Panc1 (cell line): ENCODE data around the gene NFE2L1. TPM values are rescaled to one million over a fixed set of nuclear protein-coding genes. Genes with fewer than 3 reads are reported as not detected.
"Not testable (repeated sequence)": the region's sequence is repeated elsewhere in the genome, so short reads cannot be mapped to it uniquely, and the experiment has no call there.

Experiments
- ATAC-seq: fragments of 200-7000 bp; cut with Tn5 transposase; 2 replicates; pipeline ENCODE4 v1.9.1; 2020; ENCODE audit warnings: mild to moderate bottlenecking, moderate library complexity
- BruUV-seq: library from RNA; stranded (reverse); fragments of 400-500 nt; replicated peaks from 2 replicates; lab custom pipeline; 2021; lab: Mats Ljungman, UMichigan
- CTCF ChIA-PET: fragments of 300-600 bp; sonication (Branson Sonifier 250); formaldehyde crosslinking; loops from one replicate; lab custom pipeline; 2022; ENCODE audit warnings: antibody characterized with exemption; lab: Charles Lee
- POLR2A ChIA-PET: fragments of 300-600 bp; sonication (Branson Sonifier 250); formaldehyde crosslinking; loops from one replicate; lab custom pipeline; 2022; ENCODE audit warnings: antibody characterized with exemption; lab: Charles Lee
- DNase-seq: peaks from one replicate; pipeline ENCODE4 v3.0.0-alpha.2; 2010; ENCODE audit warnings: low read depth, low spot score
- H3K27ac ChIP-seq: 2 replicates; pipeline ENCODE4 v1.5.1; 2011; ENCODE audit warnings: mild to moderate bottlenecking, low read length, inconsistent platforms
- H3K27me3 ChIP-seq: fragments of 200-500 bp; sonication (Bioruptor generic); 2 replicates; pipeline ENCODE4 v1.6.0; 2014; ENCODE audit warnings: low read length, inconsistent platforms; ENCODE audit not compliant: control insufficient read depth, insufficient read depth
- H3K36me3 ChIP-seq: fragments of 200-500 bp; sonication (Bioruptor generic); 2 replicates; pipeline ENCODE4 v1.5.1; 2014; ENCODE audit warnings: inconsistent platforms, mild to moderate bottlenecking, low read length, moderate library complexity; ENCODE audit not compliant: control insufficient read depth, insufficient read depth
- H3K4me1 ChIP-seq: 2 replicates; pipeline ENCODE4 v1.5.1; 2011; ENCODE audit warnings: inconsistent platforms, mild to moderate bottlenecking, low read length, moderate library complexity; ENCODE audit not compliant: control insufficient read depth, insufficient read depth
- H3K4me3 ChIP-seq, 2 experiments: 2 replicates each; pipeline ENCODE4 v1.5.1; 2011 to 2012; ENCODE audit warnings: low read depth in 2 of 2, low read length in 2 of 2, mild to moderate bottlenecking in 2 of 2, inconsistent platforms in 1 of 2, moderate library complexity in 1 of 2
- H3K9me3 ChIP-seq: fragments of 200-500 bp; sonication (Bioruptor generic); 2 replicates; pipeline ENCODE4 v1.5.1; 2014; ENCODE audit warnings: low read depth, mild to moderate bottlenecking, inconsistent platforms, low read length, moderate library complexity; ENCODE audit not compliant: control insufficient read depth, insufficient read depth
- CTCF ChIP-seq: fragments of 450-650 bp; IDR thresholded peaks from 2 replicates; pipeline ENCODE4 v1.5.1; 2017; ENCODE audit warnings: mild to moderate bottlenecking
- POLR2AphosphoS5 ChIP-seq: IDR thresholded peaks from 2 replicates; pipeline ENCODE4 v1.6.1; 2012; ENCODE audit warnings: mild to moderate bottlenecking, low read depth, low read length, moderate library complexity
- REST ChIP-seq, 2 experiments: IDR thresholded peaks; 2 replicates each; pipeline ENCODE4 v1.6.1; 2011 to 2012; ENCODE audit warnings: low read depth in 2 of 2, control low read depth in 1 of 2, low read length in 1 of 2, mild to moderate bottlenecking in 1 of 2, moderate library complexity in 1 of 2; ENCODE audit not compliant: insufficient read depth in 1 of 2
- SIN3A ChIP-seq: IDR thresholded peaks from 2 replicates; pipeline ENCODE4 v1.6.1; 2012; ENCODE audit warnings: low read depth, mild to moderate bottlenecking, low read length, moderate library complexity, borderline replicate concordance; ENCODE audit not compliant: insufficient read depth
- TCF7L2 ChIP-seq: IDR thresholded peaks from 2 replicates; pipeline ENCODE4 v1.6.1; 2011; ENCODE audit warnings: mild to moderate bottlenecking, low read depth, low read length, inconsistent platforms
- in situ Hi-C: cut with HindIII; loops from 2 replicates; pipeline ENCODE4 v1.10.0; 2016; ENCODE audit warnings: low sequenced_read_pairs, low pct_unique_long_range_greater_than_20kb
- intact Hi-C: fragments of 100-400 bp; cut with micrococcal nuclease; formaldehyde crosslinking; loops from one replicate; pipeline ENCODE4 v1.10.0; 2022; ENCODE audit not compliant: unreplicated experiment
- total RNA-seq: library from RNA; stranded (reverse); gene quantifications from one replicate; pipeline ENCODE4 v1.2.1, GENCODE V29; 2021; ENCODE audit not compliant: unreplicated experiment

NFE2L1 gene
- total RNA-seq, 1 experiment from 2014 or later, result 210 TPM

- peaks cover 6% of the 10 kb centered on the region for H3K4me1 ChIP-seq
- DNase-seq, result no peak
- TF ChIP-seq CTCF (no peak), POLR2AphosphoS5 (no peak), SIN3A (no peak), TCF7L2 (no peak), REST (IDR thresholded peaks at IDR 0.05; ENCODE audit: insufficient read depth in 1 of 2, low read depth in 2 of 2, low read length in 1 of 2) (no peak)
- no peak overlapping the region for H3K4me3 ChIP-seq
- intact Hi-C loops (no loop called here), in situ Hi-C loops (no loop called here)
- no peaks in the 10 kb centered on the region for H3K27me3 ChIP-seq
- H3K27ac ChIP-seq, result no peak overlapping the region
- no peaks in the 10 kb centered on the region for H3K9me3 ChIP-seq
- no peak for ATAC-seq
- CTCF ChIA-PET, result interaction anchor here (0.7 to 1.0 kb wide), 2 partner anchors 24 to 26 kb away, joined by 3 to 5 read pairs; no protein-coding TSS in a partner anchor
- H3K36me3 ChIP-seq, result no peaks in the 10 kb centered on the region
- POLR2A ChIA-PET, result no interaction called here
- BruUV-seq, result no TSS peak
Observed at GRCh38 chr17:48031966-48032365, 16.2 kb upstream of the NFE2L1 start.

- H3K27me3 ChIP-seq, intact Hi-C loops, H3K27ac ChIP-seq, H3K36me3 ChIP-seq, ATAC-seq, H3K9me3 ChIP-seq, BruUV-seq, H3K4me3 ChIP-seq, POLR2A ChIA-PET, DNase-seq, in situ Hi-C loops: not testable (repeated sequence)
- CTCF ChIA-PET, result interaction anchor here (1.4 kb wide), 1 partner anchor 8 kb away, joined by 6 read pairs; no protein-coding TSS in a partner anchor
- H3K4me1 ChIP-seq, result peaks cover 14% of the 10 kb centered on the region
Observed at GRCh38 chr17:48034734-48035133, 13.4 kb upstream of the NFE2L1 start.

- in situ Hi-C loops (no loop called here), intact Hi-C loops (no loop called here)
- DNase-seq, result no peak
- ChIA-PET POLR2A (interaction anchor here (0.5 kb wide), 1 partner anchor 122 kb away, joined by 7 read pairs; no protein-coding TSS in a partner anchor), CTCF (interaction anchor here (2.4 kb wide), 1 partner anchor 11 kb away, joined by 7 read pairs; no protein-coding TSS in a partner anchor)
- ATAC-seq, result no peak
- no peaks in the 10 kb centered on the region for H3K36me3 ChIP-seq
- H3K4me3 ChIP-seq, result peak overlapping the region; percentile 50 to 67
- peaks cover 5% of the 10 kb centered on the region; the same call in 1 of the 2 replicates for H3K27me3 ChIP-seq
- peaks cover 11% of the 10 kb centered on the region for H3K4me1 ChIP-seq
- H3K27ac ChIP-seq, result no peak overlapping the region
- TF ChIP-seq TCF7L2 (no peak), SIN3A (no peak), CTCF (no peak), POLR2AphosphoS5 (no peak), REST (IDR thresholded peaks at IDR 0.05; ENCODE audit: insufficient read depth in 1 of 2, low read depth in 2 of 2, low read length in 1 of 2) (no peak)
- no peaks in the 10 kb centered on the region for H3K9me3 ChIP-seq
- BruUV-seq, result no TSS peak
Observed at GRCh38 chr17:48036693-48037035, 11.5 kb upstream of the NFE2L1 start.
